Activated naive CD4-positive, alpha-beta T cell treated with anti-CD3 and anti-CD28 coated beads for 36 hours (primary cell): ENCODE results near the gene ABCG4. TPM values are rescaled to one million over a fixed set of nuclear protein-coding genes. Genes with fewer than 3 reads are reported as not detected.
A peak's percentile ranks its signal among the peaks of the same experiment; 100 is the strongest.
"Not testable (repeated sequence)": the region's sequence is repeated elsewhere in the genome, so short reads cannot be mapped to it uniquely, and the experiment has no call there.

Experiments used
- CTCF ChIA-PET: fragments of 350-600 bp; sonication (Branson Sonifier 250); formaldehyde crosslinking; loops from one replicate; lab custom pipeline; 2021; ENCODE audit warnings: antibody characterized with exemption; lab: Charles Lee
- DNase-seq: peaks from one replicate; pipeline ENCODE4 v3.0.0-alpha.2; 2020
- H3K27ac Mint-ChIP-seq: one replicate; pipeline ENCODE4 v1.8.0; 2021; ENCODE audit warnings: mild to moderate bottlenecking, mixed read lengths
- H3K27me3 Mint-ChIP-seq: one replicate; pipeline ENCODE4 v1.8.0; 2021; ENCODE audit warnings: low read depth, mixed read lengths
- H3K36me3 Mint-ChIP-seq: one replicate; pipeline ENCODE4 v1.8.0; 2021; ENCODE audit warnings: low read depth, mixed read lengths
- H3K4me1 Mint-ChIP-seq: one replicate; pipeline ENCODE4 v1.8.0; 2021; ENCODE audit warnings: low read depth, mixed read lengths
- H3K4me3 Mint-ChIP-seq: one replicate; pipeline ENCODE4 v1.8.0; 2021; ENCODE audit warnings: mild to moderate bottlenecking, moderate library complexity, mixed read lengths
- H3K9me3 Mint-ChIP-seq: one replicate; pipeline ENCODE4 v1.8.0; 2021; ENCODE audit warnings: mixed read lengths
- intact Hi-C: fragments of 100-400 bp; cut with micrococcal nuclease; formaldehyde crosslinking; loops from one replicate; pipeline ENCODE4 v1.15.1; 2023
- total RNA-seq, 2 experiments: library from RNA; stranded (reverse); gene quantifications; one replicate each; pipeline ENCODE4 v1.2.3, GENCODE V29; 2021

The ABCG4 gene
- total RNA-seq, 2 experiments from 2014 or later = 0.12 to 0.31 TPM

- Mint-ChIP-seq H3K27ac (no peak overlapping the region), H3K9me3 (no peaks in the 10 kb centered on the region), H3K27me3 (no peaks in the 10 kb centered on the region), H3K36me3 (peaks cover 6% of the 10 kb centered on the region), H3K4me3 (no peak overlapping the region), H3K4me1 (peaks cover 17% of the 10 kb centered on the region)
- intact Hi-C loops = no loop called here
- no peak for DNase-seq
- CTCF ChIA-PET = no interaction called here
These were observed 26.7 kb downstream of the ABCG4 start for GRCh38 chr11:119175493-119176077.

GRCh38 chr11:119178166-119178680 lies 29.4 kb downstream of the ABCG4 start:
- Mint-ChIP-seq H3K27ac (no peak overlapping the region), H3K36me3 (peaks cover 11% of the 10 kb centered on the region), H3K9me3 (no peaks in the 10 kb centered on the region), H3K4me1 (peaks cover 17% of the 10 kb centered on the region), H3K27me3 (no peaks in the 10 kb centered on the region), H3K4me3 (no peak overlapping the region)
- no peak for DNase-seq
- intact Hi-C loops = no loop called here
- CTCF ChIA-PET = interaction anchor here (0.7 to 1.2 kb wide), 2 partner anchors 9 to 20 kb away, joined by 3 read pairs; no protein-coding TSS in a partner anchor

- Mint-ChIP-seq H3K27ac (no peak overlapping the region), H3K4me3 (no peak overlapping the region), H3K36me3 (peaks cover 11% of the 10 kb centered on the region), H3K27me3 (no peaks in the 10 kb centered on the region), H3K4me1 (peaks cover 19% of the 10 kb centered on the region), H3K9me3 (no peaks in the 10 kb centered on the region)
- DNase-seq = no peak
- CTCF ChIA-PET = interaction anchor here (0.9 to 1.3 kb wide), 5 partner anchors 8 to 70 kb away, joined by 3 to 5 read pairs (median 3); no protein-coding TSS in a partner anchor
- intact Hi-C loops = loop anchor here (1.0 kb wide), 1 partner anchor 30 kb away; the partner anchor contains the start of gene ABCG4
These were observed 30.5 kb downstream of the ABCG4 start for GRCh38 chr11:119179342-119179741.

- H3K27me3 Mint-ChIP-seq = no peaks in the 10 kb centered on the region
- CTCF ChIA-PET = interaction anchor here (0.9 to 1.3 kb wide), 5 partner anchors 9 to 71 kb away, joined by 3 to 5 read pairs (median 3); no protein-coding TSS in a partner anchor
These were observed 31.1 kb downstream of the ABCG4 start for GRCh38 chr11:119179983-119180382.

GRCh38 chr11:119180729-119181676 lies 32.2 kb downstream of the ABCG4 start:
- CTCF ChIA-PET = interaction anchor here (0.6 to 1.2 kb wide), 2 partner anchors 72 to 141 kb away, joined by 3 read pairs; no protein-coding TSS in a partner anchor
- H3K4me1 Mint-ChIP-seq = peaks cover 17% of the 10 kb centered on the region
- intact Hi-C loops = no loop called here
- no peaks in the 10 kb centered on the region for H3K9me3 Mint-ChIP-seq
- H3K36me3 Mint-ChIP-seq = peaks cover 8% of the 10 kb centered on the region
- no peak overlapping the region for H3K27ac Mint-ChIP-seq
- no peak overlapping the region for H3K4me3 Mint-ChIP-seq
- DNase-seq = no peak
- H3K27me3 Mint-ChIP-seq = no peaks in the 10 kb centered on the region

More at GRCh38 chr11:119179983-119180382, 31.1 kb downstream of the ABCG4 start:
- no peak for DNase-seq
- Mint-ChIP-seq H3K4me3 (no peak overlapping the region), H3K4me1 (peaks cover 23% of the 10 kb centered on the region), H3K36me3 (peaks cover 11% of the 10 kb centered on the region), H3K9me3 (no peaks in the 10 kb centered on the region), H3K27ac (no peak overlapping the region)
- intact Hi-C loops = loop anchor here (1.0 kb wide), 1 partner anchor 31 kb away; the partner anchor contains the start of gene ABCG4

- Mint-ChIP-seq H3K36me3 (peaks cover 8% of the 10 kb centered on the region), H3K27ac (no peak overlapping the region), H3K4me1 (peaks cover 17% of the 10 kb centered on the region), H3K27me3 (no peaks in the 10 kb centered on the region), H3K9me3 (no peaks in the 10 kb centered on the region), H3K4me3 (no peak overlapping the region)
- DNase-seq = no peak
- intact Hi-C loops = no loop called here
- CTCF ChIA-PET = interaction anchor here (0.7 to 1.5 kb wide), 3 partner anchors 11 to 184 kb away, joined by 3 to 4 read pairs (median 3); partner anchors contain the start of gene C1QTNF5
These were observed 33.0 kb downstream of the ABCG4 start for GRCh38 chr11:119181677-119182412.

GRCh38 chr11:119184399-119184798 lies 35.5 kb downstream of the ABCG4 start:
- H3K4me1 Mint-ChIP-seq, H3K9me3 Mint-ChIP-seq, intact Hi-C loops, H3K36me3 Mint-ChIP-seq, H3K27me3 Mint-ChIP-seq, H3K4me3 Mint-ChIP-seq, H3K27ac Mint-ChIP-seq: not testable (repeated sequence)
- DNase-seq = peak; percentile 27
- CTCF ChIA-PET = interaction anchor here (1.0 to 1.4 kb wide), 2 partner anchors 15 to 100 kb away, joined by 3 to 4 read pairs; partner anchors contain the start of gene NLRX1

- H3K27ac Mint-ChIP-seq = no peak overlapping the region
- DNase-seq = no peak
- no peaks in the 10 kb centered on the region for H3K27me3 Mint-ChIP-seq
- no peak overlapping the region for H3K4me3 Mint-ChIP-seq
- CTCF ChIA-PET = no interaction called here
- peaks cover 6% of the 10 kb centered on the region for H3K4me1 Mint-ChIP-seq
- peaks cover 4% of the 10 kb centered on the region for H3K36me3 Mint-ChIP-seq
- H3K9me3 Mint-ChIP-seq = no peaks in the 10 kb centered on the region
- intact Hi-C loops = no loop called here
These were observed 37.3 kb downstream of the ABCG4 start for GRCh38 chr11:119185981-119186634.

- Mint-ChIP-seq H3K4me1 (peaks cover 6% of the 10 kb centered on the region), H3K27ac (no peak overlapping the region), H3K27me3 (no peaks in the 10 kb centered on the region), H3K4me3 (no peak overlapping the region), H3K36me3 (peaks cover 3% of the 10 kb centered on the region), H3K9me3 (no peaks in the 10 kb centered on the region)
- CTCF ChIA-PET = interaction anchor here (0.8 kb wide), 1 partner anchor 10 kb away, joined by 3 read pairs; no protein-coding TSS in a partner anchor
- DNase-seq = no peak
- intact Hi-C loops = no loop called here
These were observed 38.5 kb downstream of the ABCG4 start for GRCh38 chr11:119187123-119187892.

GRCh38 chr11:119188067-119188466 lies 39.2 kb downstream of the ABCG4 start:
- no peak overlapping the region for H3K4me3 Mint-ChIP-seq
- no peak for DNase-seq
- CTCF ChIA-PET = interaction anchor here (1.0 kb wide), 1 partner anchor 55 kb away, joined by 3 read pairs; no protein-coding TSS in a partner anchor
- no peaks in the 10 kb centered on the region for H3K27me3 Mint-ChIP-seq
- no peaks in the 10 kb centered on the region for H3K36me3 Mint-ChIP-seq
- intact Hi-C loops = no loop called here
- no peaks in the 10 kb centered on the region for H3K9me3 Mint-ChIP-seq
- no peak overlapping the region for H3K27ac Mint-ChIP-seq
- H3K4me1 Mint-ChIP-seq = peaks cover 6% of the 10 kb centered on the region
